Panc1 (cell line): Measurements from ENCODE around the gene SLC8B1. TPM values are rescaled to one million over a fixed set of nuclear protein-coding genes. Genes with fewer than 3 reads are reported as not detected.

Source experiments
- ATAC-seq: fragments of 200-7000 bp; cut with Tn5 transposase; 2 replicates; pipeline ENCODE4 v1.9.1; 2020; ENCODE audit warnings: mild to moderate bottlenecking, moderate library complexity
- BruUV-seq: library from RNA; stranded (reverse); fragments of 400-500 nt; replicated peaks from 2 replicates; lab custom pipeline; 2021; lab: Mats Ljungman, UMichigan
- CTCF ChIA-PET: fragments of 300-600 bp; sonication (Branson Sonifier 250); formaldehyde crosslinking; loops from one replicate; lab custom pipeline; 2022; ENCODE audit warnings: antibody characterized with exemption; lab: Charles Lee
- POLR2A ChIA-PET: fragments of 300-600 bp; sonication (Branson Sonifier 250); formaldehyde crosslinking; loops from one replicate; lab custom pipeline; 2022; ENCODE audit warnings: antibody characterized with exemption; lab: Charles Lee
- DNase-seq: peaks from one replicate; pipeline ENCODE4 v3.0.0-alpha.2; 2010; ENCODE audit warnings: low read depth, low spot score
- H3K27ac ChIP-seq: 2 replicates; pipeline ENCODE4 v1.5.1; 2011; ENCODE audit warnings: mild to moderate bottlenecking, low read length, inconsistent platforms
- H3K27me3 ChIP-seq: fragments of 200-500 bp; sonication (Bioruptor generic); 2 replicates; pipeline ENCODE4 v1.6.0; 2014; ENCODE audit warnings: low read length, inconsistent platforms; ENCODE audit not compliant: control insufficient read depth, insufficient read depth
- H3K36me3 ChIP-seq: fragments of 200-500 bp; sonication (Bioruptor generic); 2 replicates; pipeline ENCODE4 v1.5.1; 2014; ENCODE audit warnings: inconsistent platforms, mild to moderate bottlenecking, low read length, moderate library complexity; ENCODE audit not compliant: control insufficient read depth, insufficient read depth
- H3K4me1 ChIP-seq: 2 replicates; pipeline ENCODE4 v1.5.1; 2011; ENCODE audit warnings: inconsistent platforms, mild to moderate bottlenecking, low read length, moderate library complexity; ENCODE audit not compliant: control insufficient read depth, insufficient read depth
- H3K4me3 ChIP-seq, 2 experiments: 2 replicates each; pipeline ENCODE4 v1.5.1; 2011 to 2012; ENCODE audit warnings: low read depth in 2 of 2, low read length in 2 of 2, mild to moderate bottlenecking in 2 of 2, inconsistent platforms in 1 of 2, moderate library complexity in 1 of 2
- H3K9me3 ChIP-seq: fragments of 200-500 bp; sonication (Bioruptor generic); 2 replicates; pipeline ENCODE4 v1.5.1; 2014; ENCODE audit warnings: low read depth, mild to moderate bottlenecking, inconsistent platforms, low read length, moderate library complexity; ENCODE audit not compliant: control insufficient read depth, insufficient read depth
- POLR2AphosphoS5 ChIP-seq: IDR thresholded peaks from 2 replicates; pipeline ENCODE4 v1.6.1; 2012; ENCODE audit warnings: mild to moderate bottlenecking, low read depth, low read length, moderate library complexity
- SIN3A ChIP-seq: IDR thresholded peaks from 2 replicates; pipeline ENCODE4 v1.6.1; 2012; ENCODE audit warnings: low read depth, mild to moderate bottlenecking, low read length, moderate library complexity, borderline replicate concordance; ENCODE audit not compliant: insufficient read depth
- TCF7L2 ChIP-seq: IDR thresholded peaks from 2 replicates; pipeline ENCODE4 v1.6.1; 2011; ENCODE audit warnings: mild to moderate bottlenecking, low read depth, low read length, inconsistent platforms
- in situ Hi-C: cut with HindIII; loops from 2 replicates; pipeline ENCODE4 v1.10.0; 2016; ENCODE audit warnings: low sequenced_read_pairs, low pct_unique_long_range_greater_than_20kb
- intact Hi-C: fragments of 100-400 bp; cut with micrococcal nuclease; formaldehyde crosslinking; loops from one replicate; pipeline ENCODE4 v1.10.0; 2022; ENCODE audit not compliant: unreplicated experiment
- total RNA-seq: library from RNA; stranded (reverse); gene quantifications from one replicate; pipeline ENCODE4 v1.2.1, GENCODE V29; 2021; ENCODE audit not compliant: unreplicated experiment
- TF ChIP-seq, protein P1 (sequence below): fragments of 450-650 bp; IDR thresholded peaks from 2 replicates; pipeline ENCODE4 v1.5.1; 2017; ENCODE audit warnings: mild to moderate bottlenecking
- TF ChIP-seq, protein P2 (sequence below), 2 experiments: IDR thresholded peaks; 2 replicates each; pipeline ENCODE4 v1.6.1; 2011 to 2012; ENCODE audit warnings: low read depth in 2 of 2, control low read depth in 1 of 2, low read length in 1 of 2, mild to moderate bottlenecking in 1 of 2, moderate library complexity in 1 of 2; ENCODE audit not compliant: insufficient read depth in 1 of 2

SLC8B1 gene
- total RNA-seq, 1 experiment from 2014 or later = 26.7 TPM

DNA sequence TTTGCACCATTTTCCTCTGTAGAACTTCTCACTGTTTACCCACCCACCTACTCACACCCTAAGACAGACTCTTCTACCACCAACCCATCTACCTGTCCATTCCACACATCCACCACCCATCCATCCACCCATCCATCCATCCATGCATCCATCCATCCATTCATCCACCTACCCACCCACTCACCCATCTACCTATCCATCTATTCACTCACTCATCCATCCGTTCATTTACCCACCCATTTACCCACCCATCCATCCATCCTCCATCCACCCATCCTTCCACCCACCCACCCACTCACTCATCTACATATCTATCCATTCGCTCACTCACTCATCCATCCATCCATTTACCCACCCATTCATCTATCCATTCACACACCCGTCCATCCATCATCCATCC lies 38.5 kb upstream of the SLC8B1 start:
- no peaks in the 10 kb centered on the region for H3K4me1 ChIP-seq
- in situ Hi-C loops = no loop called here
- no peaks in the 10 kb centered on the region for H3K9me3 ChIP-seq
- ATAC-seq = no peak
- H3K27ac ChIP-seq = no peak overlapping the region
- H3K36me3 ChIP-seq = no peaks in the 10 kb centered on the region
- no peak for DNase-seq
- no peak for TF ChIP-seq TCF7L2
- TF ChIP-seq SIN3A = no peak
- no peak for TF ChIP-seq POLR2AphosphoS5
- TF ChIP-seq, protein P1, sequence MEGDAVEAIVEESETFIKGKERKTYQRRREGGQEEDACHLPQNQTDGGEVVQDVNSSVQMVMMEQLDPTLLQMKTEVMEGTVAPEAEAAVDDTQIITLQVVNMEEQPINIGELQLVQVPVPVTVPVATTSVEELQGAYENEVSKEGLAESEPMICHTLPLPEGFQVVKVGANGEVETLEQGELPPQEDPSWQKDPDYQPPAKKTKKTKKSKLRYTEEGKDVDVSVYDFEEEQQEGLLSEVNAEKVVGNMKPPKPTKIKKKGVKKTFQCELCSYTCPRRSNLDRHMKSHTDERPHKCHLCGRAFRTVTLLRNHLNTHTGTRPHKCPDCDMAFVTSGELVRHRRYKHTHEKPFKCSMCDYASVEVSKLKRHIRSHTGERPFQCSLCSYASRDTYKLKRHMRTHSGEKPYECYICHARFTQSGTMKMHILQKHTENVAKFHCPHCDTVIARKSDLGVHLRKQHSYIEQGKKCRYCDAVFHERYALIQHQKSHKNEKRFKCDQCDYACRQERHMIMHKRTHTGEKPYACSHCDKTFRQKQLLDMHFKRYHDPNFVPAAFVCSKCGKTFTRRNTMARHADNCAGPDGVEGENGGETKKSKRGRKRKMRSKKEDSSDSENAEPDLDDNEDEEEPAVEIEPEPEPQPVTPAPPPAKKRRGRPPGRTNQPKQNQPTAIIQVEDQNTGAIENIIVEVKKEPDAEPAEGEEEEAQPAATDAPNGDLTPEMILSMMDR = no peak
- TF ChIP-seq, protein P2, sequence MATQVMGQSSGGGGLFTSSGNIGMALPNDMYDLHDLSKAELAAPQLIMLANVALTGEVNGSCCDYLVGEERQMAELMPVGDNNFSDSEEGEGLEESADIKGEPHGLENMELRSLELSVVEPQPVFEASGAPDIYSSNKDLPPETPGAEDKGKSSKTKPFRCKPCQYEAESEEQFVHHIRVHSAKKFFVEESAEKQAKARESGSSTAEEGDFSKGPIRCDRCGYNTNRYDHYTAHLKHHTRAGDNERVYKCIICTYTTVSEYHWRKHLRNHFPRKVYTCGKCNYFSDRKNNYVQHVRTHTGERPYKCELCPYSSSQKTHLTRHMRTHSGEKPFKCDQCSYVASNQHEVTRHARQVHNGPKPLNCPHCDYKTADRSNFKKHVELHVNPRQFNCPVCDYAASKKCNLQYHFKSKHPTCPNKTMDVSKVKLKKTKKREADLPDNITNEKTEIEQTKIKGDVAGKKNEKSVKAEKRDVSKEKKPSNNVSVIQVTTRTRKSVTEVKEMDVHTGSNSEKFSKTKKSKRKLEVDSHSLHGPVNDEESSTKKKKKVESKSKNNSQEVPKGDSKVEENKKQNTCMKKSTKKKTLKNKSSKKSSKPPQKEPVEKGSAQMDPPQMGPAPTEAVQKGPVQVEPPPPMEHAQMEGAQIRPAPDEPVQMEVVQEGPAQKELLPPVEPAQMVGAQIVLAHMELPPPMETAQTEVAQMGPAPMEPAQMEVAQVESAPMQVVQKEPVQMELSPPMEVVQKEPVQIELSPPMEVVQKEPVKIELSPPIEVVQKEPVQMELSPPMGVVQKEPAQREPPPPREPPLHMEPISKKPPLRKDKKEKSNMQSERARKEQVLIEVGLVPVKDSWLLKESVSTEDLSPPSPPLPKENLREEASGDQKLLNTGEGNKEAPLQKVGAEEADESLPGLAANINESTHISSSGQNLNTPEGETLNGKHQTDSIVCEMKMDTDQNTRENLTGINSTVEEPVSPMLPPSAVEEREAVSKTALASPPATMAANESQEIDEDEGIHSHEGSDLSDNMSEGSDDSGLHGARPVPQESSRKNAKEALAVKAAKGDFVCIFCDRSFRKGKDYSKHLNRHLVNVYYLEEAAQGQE (IDR thresholded peaks at IDR 0.05; ENCODE audit: insufficient read depth in 1 of 2, low read depth in 2 of 2, low read length in 1 of 2) = no peak
- CTCF ChIA-PET = no interaction called here
- POLR2A ChIA-PET = no interaction called here
- no peaks in the 10 kb centered on the region for H3K27me3 ChIP-seq
- no peak overlapping the region for H3K4me3 ChIP-seq
- intact Hi-C loops = no loop called here
- BruUV-seq = no TSS peak

DNA sequence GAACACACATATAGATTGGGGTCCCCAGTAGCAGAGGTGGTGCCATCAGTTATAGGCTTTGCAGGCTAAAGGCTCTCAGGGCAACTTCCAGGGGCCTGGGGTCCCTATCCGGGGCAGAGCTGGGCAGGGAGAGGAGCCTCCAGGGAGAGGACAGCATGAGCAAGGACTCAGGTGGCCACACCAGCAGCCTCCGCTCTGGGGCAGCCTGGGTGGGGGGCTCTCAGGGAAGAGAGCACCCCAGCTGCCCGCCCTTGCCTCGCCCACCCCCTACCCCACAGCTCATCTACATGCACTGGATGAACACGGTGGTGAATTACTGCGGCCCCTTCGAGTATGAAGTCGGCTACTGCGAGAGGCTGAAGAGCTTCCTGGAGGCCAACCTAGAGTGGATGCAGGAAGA lies 37.5 kb upstream of the SLC8B1 start:
- ATAC-seq (no peak), DNase-seq (no peak)
- ChIA-PET CTCF (no interaction called here), POLR2A (no interaction called here)
- Histone ChIP-seq H3K4me1 (no peaks in the 10 kb centered on the region), H3K36me3 (no peaks in the 10 kb centered on the region), H3K27ac (no peak overlapping the region), H3K9me3 (no peaks in the 10 kb centered on the region), H3K4me3 (no peak overlapping the region), H3K27me3 (no peaks in the 10 kb centered on the region)
- in situ Hi-C loops = no loop called here
- no peak for TF ChIP-seq POLR2AphosphoS5
- no peak for TF ChIP-seq TCF7L2
- TF ChIP-seq, protein P1 = no peak
- TF ChIP-seq, protein P2 (IDR thresholded peaks at IDR 0.05; ENCODE audit: insufficient read depth in 1 of 2, low read depth in 2 of 2, low read length in 1 of 2) = no peak
- no peak for TF ChIP-seq SIN3A
- BruUV-seq = no TSS peak
- intact Hi-C loops = no loop called here
